SH-SY5Y (cell line): ENCODE results near the gene VWA3B.

Experiments
- GATA2 ChIP-seq: IDR thresholded peaks from 2 replicates; pipeline ENCODE4 v1.6.1; 2011; ENCODE audit warnings: mild to moderate bottlenecking, low read depth, low read length
- GATA3 ChIP-seq: IDR thresholded peaks from 2 replicates; pipeline ENCODE4 v1.6.1; 2011; ENCODE audit warnings: low read depth, mild to moderate bottlenecking, low read length, moderate library complexity

DNA sequence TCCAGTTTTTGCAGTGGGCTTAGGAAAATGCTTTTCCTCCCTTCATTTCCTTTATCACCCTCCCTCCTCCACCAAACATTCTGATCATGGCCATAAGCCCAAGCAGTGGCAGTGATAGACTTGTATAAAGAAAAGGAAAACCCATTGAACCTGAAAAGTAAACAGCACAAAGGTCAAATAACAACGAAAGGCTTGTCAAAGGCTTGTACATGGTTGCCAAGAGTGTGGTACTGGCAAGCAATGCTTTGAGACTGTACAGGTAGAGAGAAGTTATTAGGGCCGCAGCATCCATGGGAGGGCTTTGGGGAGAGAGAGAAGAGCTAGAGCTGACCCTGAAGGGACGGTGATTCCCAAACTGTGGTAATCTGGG is 2.1 kb upstream of the VWA3B start:
- no peak for TF ChIP-seq GATA3
- no peak for TF ChIP-seq GATA2
